ENCODE measurements around the gene SLC25A36.

DNA sequence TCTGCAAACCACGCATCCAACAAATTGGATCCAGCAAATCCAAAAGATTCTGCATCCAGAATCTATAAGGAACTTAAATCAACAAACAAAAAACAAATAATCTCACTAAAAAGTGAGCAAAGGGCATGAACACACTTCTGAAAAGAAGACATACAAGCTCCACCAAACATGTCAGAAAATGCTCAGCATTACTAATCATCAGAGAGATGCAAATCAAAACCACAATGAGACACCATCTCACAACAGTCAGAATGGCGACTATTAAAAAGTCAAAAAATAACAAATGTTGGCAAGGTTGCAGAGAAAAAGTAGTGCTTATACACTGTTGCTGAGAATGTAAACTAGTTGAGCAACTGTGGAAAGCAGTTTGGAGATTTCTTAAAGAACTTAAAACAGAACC lies 21.6 kb upstream of the SLC25A36 start:
- no peak for TF ChIP-seq EGR1 (IDR thresholded peaks at IDR 0.05)
- TF ChIP-seq EP300 (IDR thresholded peaks at IDR 0.05; ENCODE audit: borderline replicate concordance), result no peak
- TF ChIP-seq, protein P1, sequence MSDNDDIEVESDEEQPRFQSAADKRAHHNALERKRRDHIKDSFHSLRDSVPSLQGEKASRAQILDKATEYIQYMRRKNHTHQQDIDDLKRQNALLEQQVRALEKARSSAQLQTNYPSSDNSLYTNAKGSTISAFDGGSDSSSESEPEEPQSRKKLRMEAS (IDR thresholded peaks at IDR 0.05), result no peak
- no peak for TF ChIP-seq TAF1 (IDR thresholded peaks at IDR 0.05; ENCODE audit: low read depth)
- no peak for TF ChIP-seq RAD21 (IDR thresholded peaks at IDR 0.05; ENCODE audit: low read depth)
- TF ChIP-seq YY1 (IDR thresholded peaks at IDR 0.05; ENCODE audit: low read depth), result no peak
- TF ChIP-seq, protein P2, sequence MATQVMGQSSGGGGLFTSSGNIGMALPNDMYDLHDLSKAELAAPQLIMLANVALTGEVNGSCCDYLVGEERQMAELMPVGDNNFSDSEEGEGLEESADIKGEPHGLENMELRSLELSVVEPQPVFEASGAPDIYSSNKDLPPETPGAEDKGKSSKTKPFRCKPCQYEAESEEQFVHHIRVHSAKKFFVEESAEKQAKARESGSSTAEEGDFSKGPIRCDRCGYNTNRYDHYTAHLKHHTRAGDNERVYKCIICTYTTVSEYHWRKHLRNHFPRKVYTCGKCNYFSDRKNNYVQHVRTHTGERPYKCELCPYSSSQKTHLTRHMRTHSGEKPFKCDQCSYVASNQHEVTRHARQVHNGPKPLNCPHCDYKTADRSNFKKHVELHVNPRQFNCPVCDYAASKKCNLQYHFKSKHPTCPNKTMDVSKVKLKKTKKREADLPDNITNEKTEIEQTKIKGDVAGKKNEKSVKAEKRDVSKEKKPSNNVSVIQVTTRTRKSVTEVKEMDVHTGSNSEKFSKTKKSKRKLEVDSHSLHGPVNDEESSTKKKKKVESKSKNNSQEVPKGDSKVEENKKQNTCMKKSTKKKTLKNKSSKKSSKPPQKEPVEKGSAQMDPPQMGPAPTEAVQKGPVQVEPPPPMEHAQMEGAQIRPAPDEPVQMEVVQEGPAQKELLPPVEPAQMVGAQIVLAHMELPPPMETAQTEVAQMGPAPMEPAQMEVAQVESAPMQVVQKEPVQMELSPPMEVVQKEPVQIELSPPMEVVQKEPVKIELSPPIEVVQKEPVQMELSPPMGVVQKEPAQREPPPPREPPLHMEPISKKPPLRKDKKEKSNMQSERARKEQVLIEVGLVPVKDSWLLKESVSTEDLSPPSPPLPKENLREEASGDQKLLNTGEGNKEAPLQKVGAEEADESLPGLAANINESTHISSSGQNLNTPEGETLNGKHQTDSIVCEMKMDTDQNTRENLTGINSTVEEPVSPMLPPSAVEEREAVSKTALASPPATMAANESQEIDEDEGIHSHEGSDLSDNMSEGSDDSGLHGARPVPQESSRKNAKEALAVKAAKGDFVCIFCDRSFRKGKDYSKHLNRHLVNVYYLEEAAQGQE (IDR thresholded peaks at IDR 0.05; ENCODE audit: low read depth), result no peak
- TF ChIP-seq CEBPB (IDR thresholded peaks at IDR 0.05), result no peak
- no peak for TF ChIP-seq CREB1 (IDR thresholded peaks at IDR 0.05; ENCODE audit: low read depth)
- no peak for TF ChIP-seq ZBTB7A (IDR thresholded peaks at IDR 0.05; ENCODE audit: low read depth)

Data from Ishikawa (cell line).